B cell (primary cell): ENCODE results near the gene ALAD. TPM values are rescaled to one million over a fixed set of nuclear protein-coding genes. Genes with fewer than 3 reads are reported as not detected.

ENCODE experiments used
- ATAC-seq: fragments of 200-7000 bp; cut with Tn5 transposase; one replicate; pipeline ENCODE4 v1.10.0; 2021; ENCODE audit warnings: low read depth, mild to moderate bottlenecking, moderate number of reproducible peaks, moderate library complexity
- CTCF ChIA-PET: fragments of 350-600 bp; sonication (Branson Sonifier 250); formaldehyde crosslinking; loops from one replicate; lab custom pipeline; 2021; ENCODE audit warnings: antibody characterized with exemption, inconsistent platforms; lab: Charles Lee
- POLR2A ChIA-PET: fragments of 350-600 bp; sonication (Branson Sonifier 250); formaldehyde crosslinking; loops from one replicate; lab custom pipeline; 2021; ENCODE audit warnings: antibody characterized with exemption; lab: Charles Lee
- DNase-seq: peaks from one replicate; pipeline ENCODE4 v3.0.0; 2013
- H2AFZ ChIP-seq: 2 replicates; pipeline ENCODE4 v1.6.1; 2012; ENCODE audit warnings: mild to moderate bottlenecking, low read depth, low read length; ENCODE audit not compliant: insufficient read depth, poor library complexity, severe bottlenecking
- H3K27ac ChIP-seq, 2 donors: 1 replicate in 1 of 2; 2 replicates in 1 of 2; pipeline ENCODE4 v1.5.1; 2012 to 2013; ENCODE audit warnings: low read length in 2 of 2, mild to moderate bottlenecking in 2 of 2, moderate library complexity in 1 of 2
- H3K27me3 ChIP-seq, 4 experiments: fragments of 200-600 bp in 1 of 4; sonication (generic) in 1 of 4; replicated peaks in 1 of 4; 1 replicate in 2 of 4; 2 replicates in 2 of 4; pipeline versions ENCODE4 v1.6.1 to v1.7.0; 2013 to 2016; ENCODE audit warnings: low read length in 3 of 4, mild to moderate bottlenecking in 2 of 4, mixed read lengths in 1 of 4, moderate library complexity in 1 of 4; ENCODE audit not compliant: insufficient read depth in 4 of 4, control insufficient read depth in 3 of 4; ENCODE audit errors: control extremely low read depth in 1 of 4
- H3K36me3 ChIP-seq, 2 experiments: replicated peaks in 1 of 2; 1 replicate in 1 of 2; 2 replicates in 1 of 2; pipeline versions ENCODE4 v1.6.1 to v1.7.1; 2013; ENCODE audit warnings: low read length in 1 of 2; ENCODE audit not compliant: insufficient read depth in 2 of 2, control insufficient read depth in 1 of 2; ENCODE audit errors: control extremely low read depth in 1 of 2, extremely low read depth in 1 of 2
- H3K4me1 ChIP-seq, 2 donors: fragments of 200-600 bp in 1 of 2; sonication (generic) in 1 of 2; 1 replicate in 1 of 2; 2 replicates in 1 of 2; pipeline versions ENCODE4 v1.5.1 to v1.6.1; 2013 to 2017; ENCODE audit warnings: low read length in 2 of 2; ENCODE audit not compliant: control insufficient read depth in 2 of 2, insufficient read depth in 2 of 2
- H3K4me2 ChIP-seq: replicated peaks from 2 replicates; pipeline ENCODE3; 2012; ENCODE audit warnings: mild to moderate bottlenecking, low read depth, low read length; ENCODE audit not compliant: poor library complexity, severe bottlenecking
- H3K4me3 ChIP-seq, 5 experiments: fragments of 200-600 bp in 1 of 5; sonication (generic) in 1 of 5; 1 replicate in 3 of 5; 2 replicates in 2 of 5; pipeline versions ENCODE4 v1.5.1 to v1.7.0; 2011 to 2016; ENCODE audit warnings: low read length in 4 of 5, mild to moderate bottlenecking in 4 of 5, low read depth in 2 of 5, control low read depth in 1 of 5, moderate library complexity in 1 of 5; ENCODE audit not compliant: insufficient read depth in 1 of 5; ENCODE audit errors: control extremely low read depth in 1 of 5, extremely low read depth in 1 of 5
- H3K79me2 ChIP-seq: fragments of 200-600 bp; sonication (generic); one replicate; pipeline ENCODE4 v1.6.0; 2016; ENCODE audit warnings: low read length; ENCODE audit not compliant: control insufficient read depth, insufficient read depth
- H3K9ac ChIP-seq: fragments of 200-600 bp; sonication (generic); 2 replicates; pipeline ENCODE4 v1.6.1; 2017; ENCODE audit warnings: mild to moderate bottlenecking, low read length, moderate library complexity
- H3K9me3 ChIP-seq, 3 donors: one replicate each; pipeline versions ENCODE4 v1.6.1 to v1.7.1; 2013; ENCODE audit warnings: low read length in 2 of 3; ENCODE audit not compliant: control insufficient read depth in 2 of 3, insufficient read depth in 1 of 3; ENCODE audit errors: control extremely low read depth in 1 of 3
- H4K20me1 ChIP-seq: 2 replicates; pipeline ENCODE4 v1.6.0; 2012; ENCODE audit warnings: mild to moderate bottlenecking, low read length; ENCODE audit not compliant: insufficient read depth, control insufficient read depth, poor library complexity, severe bottlenecking
- H3K27ac Mint-ChIP-seq: one replicate; pipeline ENCODE4 v1.8.0; 2021; ENCODE audit warnings: mixed read lengths
- H3K27me3 Mint-ChIP-seq: one replicate; pipeline ENCODE4 v1.8.0; 2021; ENCODE audit warnings: mixed read lengths
- H3K4me1 Mint-ChIP-seq: one replicate; pipeline ENCODE4 v1.8.0; 2021; ENCODE audit warnings: mixed read lengths
- H3K4me3 Mint-ChIP-seq: one replicate; pipeline ENCODE4 v1.8.0; 2021; ENCODE audit warnings: mixed read lengths
- H3K9me3 Mint-ChIP-seq: one replicate; pipeline ENCODE4 v1.8.0; 2022; ENCODE audit warnings: mixed read lengths; ENCODE audit not compliant: insufficient read depth
- CTCF ChIP-seq: fragments of 200-600 bp; IDR thresholded peaks from one replicate; pipeline ENCODE4 v1.8.0; 2022; ENCODE audit warnings: antibody characterized with exemption, mild to moderate bottlenecking
- EZH2 ChIP-seq: IDR thresholded peaks from 2 replicates; pipeline ENCODE4 v1.6.1; 2012; ENCODE audit warnings: borderline replicate concordance, low read depth, mild to moderate bottlenecking, moderate library complexity, low read length; ENCODE audit not compliant: insufficient read depth, poor library complexity, severe bottlenecking
- WGBS: methylation state at CpG from one replicate; pipeline ENCODE4 v1.1.5; 2013; ENCODE audit warnings: missing lambda C conversion rate; ENCODE audit not compliant: insufficient coverage; 5-methylcytosine and 5-hydroxymethylcytosine counted together
- intact Hi-C: fragments of 100-400 bp; cut with micrococcal nuclease; formaldehyde crosslinking; loops from one replicate; pipeline ENCODE4 v1.10.0; 2022
- polyA plus RNA-seq: library from polyadenylated mRNA; depleted of rRNA; stranded (reverse); fragments of >200 nt; gene quantifications from 2 replicates; pipeline ENCODE4 v1.2.3, GENCODE V29; 2012
- total RNA-seq, 2 donors: library from RNA; stranded (reverse); fragments of 120-200 nt in 1 of 2; gene quantifications; 1 replicate in 1 of 2; 2 replicates in 1 of 2; pipeline versions ENCODE4 v1.2.3 to v1.2.4, GENCODE V29; 2013 to 2022

The ALAD gene
- total and polyA plus RNA-seq, 2 donors (not counting 1 experiment from before 2014, with no cell fraction given), result 22.0 to 39.8 TPM

GRCh38 chr9:113359385-113359784 is 41.7 kb downstream of the ALAD start:
- Histone ChIP-seq H3K4me2 (no peak overlapping the region), H3K9me3 (no peaks in the 10 kb centered on the region), H3K9ac (no peak overlapping the region), H2AFZ (no peak overlapping the region), H3K79me2 (no peaks in the 10 kb centered on the region), H3K36me3 (no peaks in the 10 kb centered on the region), H3K4me1 (no peaks in the 10 kb centered on the region), H4K20me1 (no peaks in the 10 kb centered on the region), H3K4me3 (no peak overlapping the region), H3K27ac (no peak overlapping the region), H3K27me3 (no peaks in the 10 kb centered on the region)
- Mint-ChIP-seq H3K27ac (no peak overlapping the region), H3K9me3 (no peaks in the 10 kb centered on the region), H3K4me1 (no peaks in the 10 kb centered on the region), H3K4me3 (no peak overlapping the region), H3K27me3 (peaks cover 4% of the 10 kb centered on the region)
- ATAC-seq (no peak), DNase-seq (no peak)
- TF ChIP-seq EZH2 (no peak), CTCF (no peak)
- ChIA-PET POLR2A (no interaction called here), CTCF (interaction anchor here (0.8 to 1.4 kb wide), 2 partner anchors 47 to 297 kb away, joined by 3 read pairs; no protein-coding TSS in a partner anchor)
- intact Hi-C loops, result no loop called here
- WGBS, result 82% methylated on average over 1 of the region's 1 CpG

GRCh38 chr9:113356686-113357292 is 44.3 kb downstream of the ALAD start:
- Histone ChIP-seq H3K9ac (no peak overlapping the region), H3K9me3 (no peaks in the 10 kb centered on the region), H3K4me1 (no peaks in the 10 kb centered on the region), H3K4me3 (no peak overlapping the region), H2AFZ (no peak overlapping the region), H3K27me3 (no peaks in the 10 kb centered on the region), H3K79me2 (no peaks in the 10 kb centered on the region), H3K4me2 (no peak overlapping the region), H3K36me3 (no peaks in the 10 kb centered on the region), H3K27ac (no peak overlapping the region), H4K20me1 (no peaks in the 10 kb centered on the region)
- intact Hi-C loops, result no loop called here
- no peak for TF ChIP-seq EZH2
- no peak for TF ChIP-seq CTCF
- ChIA-PET CTCF (no interaction called here), POLR2A (no interaction called here)
- no peak for ATAC-seq
- 96% methylated on average over 4 of the region's 7 CpGs for WGBS
- peaks cover 3% of the 10 kb centered on the region for H3K4me1 Mint-ChIP-seq
- H3K27me3 Mint-ChIP-seq, result peaks cover 13% of the 10 kb centered on the region
- H3K27ac Mint-ChIP-seq, result no peak overlapping the region
- DNase-seq, result no peak
- no peak overlapping the region for H3K4me3 Mint-ChIP-seq
- no peaks in the 10 kb centered on the region for H3K9me3 Mint-ChIP-seq
